ENCODE data around the gene GNLY. TPM values are rescaled to one million over a fixed set of nuclear protein-coding genes. Genes with fewer than 3 reads are reported as not detected.
"Not testable (repeated sequence)": the region's sequence is repeated elsewhere in the genome, so short reads cannot be mapped to it uniquely, and the experiment has no call there.

GNLY gene
- total and polyA plus RNA-seq, 8 donors: 0.28 to 1.3 (median 0.76) TPM; not detected in 3

GRCh38 chr2:85653996-85654395 lies 40.2 kb upstream of the GNLY start:
- no peak overlapping the region for H3K27ac ChIP-seq
- no peaks in the 10 kb centered on the region for H3K4me1 ChIP-seq
- H3K9me3 ChIP-seq: no peaks in the 10 kb centered on the region
- peaks cover 0 to 13% (median 11%) of the 10 kb centered on the region in 3 donors for H3K36me3 ChIP-seq
- ATAC-seq (peak in 1 of 4 donors; percentile 45), DNase-seq (no peak), FAIRE-seq (no peak)
- no peak overlapping the region for H3K4me3 ChIP-seq
- WGBS, 2 donors: 84 to 87% methylated on average over 3 of the region's 3 CpGs
- TF ChIP-seq CTCF (IDR thresholded peaks at IDR 0.05): no peak
- no peaks in the 10 kb centered on the region for H3K27me3 ChIP-seq
- intact Hi-C loops (cut with DNase I): no loop called here

GRCh38 chr2:85655961-85656417 lies 38.2 kb upstream of the GNLY start:
- FAIRE-seq: no peak
- TF ChIP-seq CTCF (IDR thresholded peaks at IDR 0.05): no peak
- H3K36me3 ChIP-seq: peaks cover 0 to 6% (median 0%) of the 10 kb centered on the region in 3 donors
- no peak overlapping the region for H3K27ac ChIP-seq
- no peaks in the 10 kb centered on the region for H3K9me3 ChIP-seq
- 85 to 90% methylated on average over 7 of the region's 7 CpGs for WGBS, 2 donors
- H3K27me3 ChIP-seq: no peaks in the 10 kb centered on the region
- H3K4me3 ChIP-seq: no peak overlapping the region
- intact Hi-C loops (cut with DNase I): no loop called here
- no peaks in the 10 kb centered on the region for H3K4me1 ChIP-seq
- no peak for ATAC-seq
- DNase-seq: no peak

DNA sequence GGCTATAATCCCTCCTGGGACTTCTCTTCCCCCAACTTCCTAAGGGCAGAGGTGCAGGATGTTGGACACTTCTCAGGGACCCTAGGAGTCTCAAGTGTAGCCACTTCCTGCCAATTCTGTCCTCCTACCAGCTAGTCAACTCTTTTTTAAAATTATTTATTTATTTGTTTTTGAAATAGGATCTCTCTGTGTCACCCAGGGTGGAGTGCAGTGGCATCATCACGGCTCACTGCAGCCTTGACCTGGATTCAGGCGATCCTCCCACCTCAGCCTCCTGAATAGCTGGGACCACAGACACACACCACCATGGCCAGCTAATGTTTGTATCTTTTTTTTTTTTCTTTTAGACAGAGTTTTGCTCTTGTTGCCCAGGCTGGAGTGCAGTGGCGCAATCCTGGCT lies 37.7 kb upstream of the GNLY start:
- ATAC-seq (no peak), FAIRE-seq (no peak), DNase-seq (no peak)
- no peaks in the 10 kb centered on the region for H3K4me1 ChIP-seq
- WGBS, 2 donors: 86 to 96% methylated on average over 3 of the region's 3 CpGs
- intact Hi-C loops (cut with DNase I): no loop called here
- peaks cover 0 to 6% (median 0%) of the 10 kb centered on the region in 3 donors for H3K36me3 ChIP-seq
- H3K27me3 ChIP-seq: no peaks in the 10 kb centered on the region
- H3K4me3 ChIP-seq: no peak overlapping the region
- H3K27ac ChIP-seq: no peak overlapping the region
- no peak for TF ChIP-seq CTCF (IDR thresholded peaks at IDR 0.05)
- H3K9me3 ChIP-seq: no peaks in the 10 kb centered on the region

DNA sequence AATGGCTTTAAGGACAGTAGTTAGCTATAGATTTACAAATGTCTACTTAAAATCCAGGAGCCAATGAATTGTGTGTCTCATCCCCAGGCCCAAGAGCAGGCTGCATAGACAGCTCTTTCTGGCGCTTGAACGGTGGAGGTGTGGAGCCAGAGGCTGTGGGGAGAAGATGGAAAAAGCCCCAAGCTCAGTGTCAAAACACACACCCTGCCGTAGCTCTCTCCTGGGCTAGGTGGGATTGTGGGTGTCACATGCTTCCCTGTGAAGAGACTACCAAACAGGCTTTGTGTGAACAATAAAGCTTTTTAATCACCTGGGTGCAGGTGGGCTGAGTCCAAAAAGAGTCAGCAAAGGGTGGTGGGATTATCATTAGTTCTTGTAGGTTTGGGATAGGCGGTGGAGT lies 36.8 kb upstream of the GNLY start:
- FAIRE-seq; intact Hi-C loops (cut with DNase I): not testable (repeated sequence)

GRCh38 chr2:85659324-85659981 lies 34.7 kb upstream of the GNLY start:
- Histone ChIP-seq H3K27ac (no peak overlapping the region), H3K4me1 (no peaks in the 10 kb centered on the region), H3K27me3 (no peaks in the 10 kb centered on the region), H3K36me3 (no peaks in the 10 kb centered on the region), H3K4me3 (no peak overlapping the region), H3K9me3 (no peaks in the 10 kb centered on the region)
- WGBS, 2 donors: 94 to 95% methylated on average over 11 to 13 of the region's 13 CpGs
- no peak for FAIRE-seq
- ATAC-seq: no peak
- intact Hi-C loops (cut with DNase I): no loop called here
- TF ChIP-seq CTCF (IDR thresholded peaks at IDR 0.05): no peak
- DNase-seq: peak in 1 of 6 donors; percentile 64

More for the DNA sequence above, 36.8 kb upstream of the GNLY start:
- not testable (repeated sequence) for H3K9me3 ChIP-seq, H3K4me1 ChIP-seq, DNase-seq, H3K4me3 ChIP-seq, H3K27ac ChIP-seq, H3K27me3 ChIP-seq, H3K36me3 ChIP-seq, ATAC-seq
- 95 to 99% methylated on average over 4 of the region's 4 CpGs for WGBS, 2 donors

DNA sequence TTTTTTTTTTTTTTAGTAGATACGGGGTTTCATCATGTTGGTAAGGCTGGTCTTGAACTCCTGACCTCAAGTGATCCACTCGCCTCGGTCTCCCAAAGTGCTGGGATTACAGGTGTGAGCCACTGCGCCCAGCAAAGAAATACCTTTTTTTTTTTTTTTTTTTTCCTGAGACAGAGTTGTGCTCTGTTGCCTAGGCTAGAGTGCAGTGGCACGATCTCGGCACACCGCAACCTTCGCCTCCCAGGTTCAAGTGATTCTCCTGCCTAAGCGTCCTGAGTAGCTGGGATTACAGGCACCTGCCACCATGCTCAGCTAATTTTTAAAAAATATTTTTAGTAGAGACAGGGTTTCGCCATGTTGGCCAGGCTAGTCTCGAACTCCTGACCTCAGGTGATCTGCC lies 33.9 kb upstream of the GNLY start:
- FAIRE-seq; H3K9me3 ChIP-seq; H3K4me3 ChIP-seq; H3K4me1 ChIP-seq; H3K36me3 ChIP-seq; DNase-seq; H3K27ac ChIP-seq; ATAC-seq; H3K27me3 ChIP-seq; intact Hi-C loops (cut with DNase I): not testable (repeated sequence)
- 97 to 98% methylated on average over 11 of the region's 11 CpGs for WGBS, 2 donors
